ENCODE data around the gene ABHD2.
"Not testable (repeated sequence)": the region's sequence is repeated elsewhere in the genome, so short reads cannot be mapped to it uniquely, and the experiment has no call there.

ABHD2 gene

GRCh38 chr15:89137926-89138325, 49.7 kb downstream of the ABHD2 start:
- no peak for DNase-seq (ENCODE audit: low read depth, low spot score)

GRCh38 chr15:89138999-89139612, 50.9 kb downstream of the ABHD2 start:
- DNase-seq (ENCODE audit: low read depth, low spot score): no peak

GRCh38 chr15:89139613-89140499, 51.6 kb downstream of the ABHD2 start:
- no peak for DNase-seq (ENCODE audit: low read depth, low spot score)

- DNase-seq (ENCODE audit: low read depth, low spot score): no peak
These were observed 52.3 kb downstream of the ABHD2 start for GRCh38 chr15:89140595-89140994.

- DNase-seq (ENCODE audit: low read depth, low spot score): not testable (repeated sequence)
These were observed 52.9 kb downstream of the ABHD2 start for GRCh38 chr15:89141159-89141558.

GRCh38 chr15:89141885-89142284, 53.6 kb downstream of the ABHD2 start:
- DNase-seq (ENCODE audit: low read depth, low spot score): no peak

- DNase-seq (ENCODE audit: low read depth, low spot score): no peak
These were observed 54.2 kb downstream of the ABHD2 start for GRCh38 chr15:89142423-89142822.

- peak; percentile 69 for DNase-seq (ENCODE audit: low read depth, low spot score)
These were observed 55.4 kb downstream of the ABHD2 start for GRCh38 chr15:89143503-89144162.

GRCh38 chr15:89144491-89144890, 56.2 kb downstream of the ABHD2 start:
- no peak for DNase-seq (ENCODE audit: low read depth, low spot score)

- DNase-seq (ENCODE audit: low read depth, low spot score): no peak
These were observed 58.1 kb downstream of the ABHD2 start for GRCh38 chr15:89146366-89146765.

- DNase-seq (ENCODE audit: low read depth, low spot score): no peak
These were observed 59.9 kb downstream of the ABHD2 start for GRCh38 chr15:89148126-89148525.

GRCh38 chr15:89149501-89150101, 61.3 kb downstream of the ABHD2 start:
- DNase-seq (ENCODE audit: low read depth, low spot score): no peak

GRCh38 chr15:89150287-89150686, 62.0 kb downstream of the ABHD2 start:
- DNase-seq (ENCODE audit: low read depth, low spot score): no peak

GRCh38 chr15:89150762-89151664, 62.8 kb downstream of the ABHD2 start:
- no peak for DNase-seq (ENCODE audit: low read depth, low spot score)

- no peak for DNase-seq (ENCODE audit: low read depth, low spot score)
These were observed 66.9 kb downstream of the ABHD2 start for GRCh38 chr15:89155122-89155521.

- no peak for DNase-seq (ENCODE audit: low read depth, low spot score)
These were observed 67.4 kb downstream of the ABHD2 start for GRCh38 chr15:89155656-89156055.

- DNase-seq (ENCODE audit: low read depth, low spot score): no peak
These were observed 68.8 kb downstream of the ABHD2 start for GRCh38 chr15:89157061-89157460.

GRCh38 chr15:89157918-89158564, 69.8 kb downstream of the ABHD2 start:
- no peak for DNase-seq (ENCODE audit: low read depth, low spot score)

- no peak for DNase-seq (ENCODE audit: low read depth, low spot score)
These were observed 73.4 kb downstream of the ABHD2 start for GRCh38 chr15:89161666-89162065.

- DNase-seq (ENCODE audit: low read depth, low spot score): no peak
These were observed 75.2 kb downstream of the ABHD2 start for GRCh38 chr15:89163271-89164055.
